T-helper 1 cell (primary cell): ENCODE results near the gene MGMT.

Source experiments
- DNase-seq, 5 donors: peaks; one replicate each; pipeline ENCODE4 v3.0.0-alpha.2; 2012 to 2020

MGMT gene

DNA sequence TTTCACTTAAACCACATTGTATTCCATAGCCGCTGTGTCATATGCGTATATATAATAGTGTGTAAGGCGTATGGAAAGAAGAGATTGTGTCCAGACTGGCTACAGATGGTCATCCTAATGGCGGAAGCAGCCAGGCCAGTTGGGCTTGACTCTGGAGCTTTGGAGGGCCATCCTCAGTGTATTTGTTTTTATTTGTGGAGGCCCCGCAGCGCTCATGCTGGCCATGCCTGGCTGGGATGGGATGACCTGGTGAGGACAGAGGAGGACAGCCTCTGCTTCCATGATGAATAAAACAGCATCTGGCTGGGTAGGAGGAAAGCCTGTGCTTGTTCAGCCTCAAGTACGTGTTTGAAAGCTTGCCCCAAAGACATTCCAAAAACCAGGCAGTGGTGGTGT, 276.7 kb downstream of the MGMT start:
- no peak for DNase-seq

GRCh38 chr10:129744134-129745111, 277.4 kb downstream of the MGMT start:
- no peak for DNase-seq

- DNase-seq = no peak
Measured at GRCh38 chr10:129745186-129745750, 278.2 kb downstream of the MGMT start.

- no peak for DNase-seq
Measured at GRCh38 chr10:129754211-129755050, 287.4 kb downstream of the MGMT start.

GRCh38 chr10:129755158-129755591, 288.1 kb downstream of the MGMT start:
- DNase-seq = no peak

DNA sequence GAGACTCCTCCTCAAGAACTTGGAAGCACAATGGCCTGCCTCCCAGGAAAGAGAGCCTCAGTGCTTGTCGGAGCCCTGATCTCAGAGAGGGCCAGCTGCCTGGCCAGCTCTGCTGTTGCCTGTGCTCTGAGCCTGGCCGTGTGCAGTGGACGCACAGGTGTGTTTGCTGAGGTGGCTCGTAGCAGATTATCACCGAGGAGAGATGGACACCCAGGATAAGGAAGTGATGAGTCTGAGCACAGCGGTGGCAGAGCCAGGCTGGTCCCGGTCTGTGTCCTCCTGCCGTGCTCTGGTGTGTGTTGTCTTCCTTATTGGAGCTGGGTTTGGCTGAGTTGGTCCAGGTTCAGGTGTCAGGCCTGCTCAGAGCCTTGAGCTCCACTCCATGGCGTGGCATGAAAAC, 288.6 kb downstream of the MGMT start:
- no peak for DNase-seq

GRCh38 chr10:129756912-129757901, 290.2 kb downstream of the MGMT start:
- no peak for DNase-seq

DNA sequence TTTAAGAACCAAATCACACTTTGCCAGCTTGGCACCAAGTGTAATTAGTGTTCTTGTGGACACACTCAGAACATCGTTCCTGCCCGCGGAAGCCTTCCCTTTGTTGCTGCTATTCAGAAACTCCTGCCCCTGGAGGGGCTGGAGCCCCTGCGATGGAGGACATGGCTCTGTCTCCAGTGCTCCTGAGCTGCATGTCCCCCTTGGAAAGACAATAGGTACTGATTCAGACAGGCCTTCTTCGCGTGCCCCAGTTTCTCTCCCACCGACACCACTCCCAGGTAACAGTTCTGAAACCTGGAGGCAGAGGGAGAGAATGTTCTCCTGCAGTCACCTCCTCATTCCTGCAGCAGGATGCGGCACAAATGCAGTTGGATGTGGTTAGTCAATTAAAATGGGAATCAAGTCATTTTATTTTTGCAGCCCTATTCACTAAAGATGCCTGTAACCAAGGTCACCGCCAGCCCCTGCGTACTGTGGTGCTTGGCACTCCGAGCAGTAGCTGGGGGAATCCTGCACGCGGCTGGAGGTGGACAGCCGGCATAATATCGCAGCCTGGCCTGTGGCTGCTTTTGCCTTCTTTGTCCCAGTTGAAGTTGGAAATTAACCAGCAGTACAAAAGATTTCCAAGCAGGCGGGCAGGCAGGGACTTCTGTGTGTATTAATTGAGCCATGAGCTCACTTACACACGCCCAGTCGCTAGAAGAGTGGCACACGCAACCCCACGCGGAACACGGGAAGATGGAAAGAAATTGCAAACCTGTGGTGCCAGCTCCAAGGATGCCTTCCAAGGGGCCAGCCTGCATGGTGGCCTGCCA, 291.4 kb downstream of the MGMT start:
- no peak for DNase-seq

GRCh38 chr10:129759214-129760002, 292.4 kb downstream of the MGMT start:
- DNase-seq = no peak

DNA sequence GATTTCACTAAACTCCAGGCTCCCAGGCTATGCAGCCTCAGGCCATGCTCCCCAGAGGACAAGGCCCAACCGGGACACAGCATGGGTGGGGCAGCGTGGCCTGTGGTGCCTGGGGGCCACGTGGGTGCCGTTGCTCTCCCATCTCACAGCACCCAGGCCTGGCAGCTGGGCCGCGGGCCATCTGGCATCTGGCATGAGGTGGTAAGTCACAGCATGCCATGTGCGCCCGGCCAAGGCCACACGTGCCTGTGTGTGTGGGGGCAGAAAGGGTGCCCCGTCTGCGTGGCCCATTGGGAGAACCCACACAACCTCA, 292.9 kb downstream of the MGMT start:
- no peak for DNase-seq

DNA sequence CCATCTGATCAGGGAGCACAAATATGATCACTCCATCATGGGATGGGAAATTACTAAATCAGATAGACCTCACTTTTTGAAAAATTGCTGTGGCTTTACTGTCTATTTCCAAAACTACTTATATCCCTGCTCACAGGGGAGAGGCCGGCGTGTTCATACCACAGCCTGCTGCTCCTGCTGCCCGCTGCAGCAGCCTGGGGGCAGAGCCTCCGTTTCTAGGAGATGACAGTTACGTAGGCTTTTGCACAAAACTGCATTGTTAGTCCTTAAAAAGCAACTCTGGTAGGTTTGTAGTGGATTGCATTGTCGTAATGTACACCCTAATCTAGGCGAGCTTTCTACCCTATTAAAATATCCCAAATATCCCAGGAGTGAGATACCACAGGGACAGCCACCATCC, 293.4 kb downstream of the MGMT start:
- no peak for DNase-seq

DNA sequence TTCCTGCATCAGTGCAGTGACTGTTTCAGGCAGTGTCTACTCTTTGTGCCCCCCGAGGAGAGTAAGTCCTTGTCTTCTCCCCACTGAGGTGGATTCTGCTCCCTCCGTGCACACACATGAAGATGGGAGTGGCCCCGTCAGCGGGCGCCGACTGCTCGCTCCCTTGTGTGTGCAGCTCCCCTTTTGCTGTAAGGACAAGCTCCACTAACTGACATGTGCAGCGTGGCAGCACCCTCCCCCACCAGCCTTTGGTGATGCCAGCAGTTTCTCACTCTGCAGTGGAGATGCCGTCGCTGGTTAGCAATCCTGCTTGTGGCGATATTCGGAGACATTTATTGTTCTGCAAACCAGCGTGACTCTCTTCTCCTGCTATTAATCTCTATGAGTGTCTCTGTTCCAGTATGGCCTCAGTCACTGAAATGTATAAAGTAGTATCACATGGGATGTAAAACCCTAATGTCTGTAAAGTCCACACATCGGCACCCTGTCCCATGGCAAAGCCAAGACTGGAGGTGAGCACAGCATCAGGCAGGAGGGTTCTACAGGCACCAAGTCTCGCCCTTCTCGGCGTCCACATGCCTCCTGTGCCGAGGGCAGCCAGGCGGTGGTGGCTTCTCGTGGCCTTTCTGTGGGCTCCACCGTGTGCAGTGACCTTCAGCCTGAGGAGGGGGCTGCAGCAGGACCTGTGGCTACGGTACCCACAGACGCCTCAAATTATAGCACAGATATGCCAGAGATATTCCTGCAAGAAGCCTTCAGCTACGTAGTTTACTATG, 294.3 kb downstream of the MGMT start:
- DNase-seq = no peak

DNA sequence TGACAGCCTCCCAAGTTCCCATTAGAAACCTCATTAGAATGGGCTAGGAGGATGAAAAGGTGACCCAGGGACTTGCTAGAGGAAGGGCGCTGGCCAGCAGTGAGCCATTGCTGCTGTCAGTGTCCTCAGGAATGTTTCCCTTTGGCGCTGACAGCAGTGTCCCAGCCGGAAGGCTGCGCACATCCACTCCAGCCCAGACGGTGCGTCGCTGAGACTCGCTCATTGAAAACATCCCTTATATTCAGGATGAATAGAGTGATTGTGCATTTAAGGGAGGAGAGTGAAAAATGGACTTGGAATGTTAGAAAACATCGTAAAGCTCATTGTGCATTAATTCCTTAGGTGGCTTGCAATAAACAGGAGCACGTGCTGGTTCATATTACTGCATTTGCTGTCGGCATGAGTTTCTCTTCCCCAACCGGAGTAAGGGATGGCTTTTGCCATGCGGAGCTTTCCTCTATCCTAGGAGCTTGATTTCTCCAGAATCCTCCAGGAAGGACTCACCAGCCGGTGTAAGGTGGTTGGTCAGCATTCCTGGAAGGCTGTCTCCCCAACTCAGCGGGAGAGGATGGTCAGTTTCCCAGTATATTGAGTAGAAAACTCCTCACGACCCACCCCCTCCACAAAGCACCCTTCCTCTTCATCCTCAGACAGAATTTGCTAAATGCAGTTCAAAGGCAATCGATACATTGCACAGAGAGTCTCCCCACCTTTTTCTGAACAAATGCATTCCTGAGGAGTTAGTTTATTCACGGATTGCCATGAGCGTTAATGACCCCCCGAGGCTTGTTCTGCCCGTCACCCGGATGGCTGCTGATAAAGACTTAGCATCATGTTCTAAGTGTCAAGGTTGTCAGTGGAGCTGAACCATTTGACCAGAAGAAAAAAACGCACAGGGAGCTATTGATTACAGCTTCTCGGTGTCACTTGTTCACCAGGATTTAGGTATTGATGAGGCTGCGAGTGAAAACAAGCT, 295.2 kb downstream of the MGMT start:
- DNase-seq = no peak

DNA sequence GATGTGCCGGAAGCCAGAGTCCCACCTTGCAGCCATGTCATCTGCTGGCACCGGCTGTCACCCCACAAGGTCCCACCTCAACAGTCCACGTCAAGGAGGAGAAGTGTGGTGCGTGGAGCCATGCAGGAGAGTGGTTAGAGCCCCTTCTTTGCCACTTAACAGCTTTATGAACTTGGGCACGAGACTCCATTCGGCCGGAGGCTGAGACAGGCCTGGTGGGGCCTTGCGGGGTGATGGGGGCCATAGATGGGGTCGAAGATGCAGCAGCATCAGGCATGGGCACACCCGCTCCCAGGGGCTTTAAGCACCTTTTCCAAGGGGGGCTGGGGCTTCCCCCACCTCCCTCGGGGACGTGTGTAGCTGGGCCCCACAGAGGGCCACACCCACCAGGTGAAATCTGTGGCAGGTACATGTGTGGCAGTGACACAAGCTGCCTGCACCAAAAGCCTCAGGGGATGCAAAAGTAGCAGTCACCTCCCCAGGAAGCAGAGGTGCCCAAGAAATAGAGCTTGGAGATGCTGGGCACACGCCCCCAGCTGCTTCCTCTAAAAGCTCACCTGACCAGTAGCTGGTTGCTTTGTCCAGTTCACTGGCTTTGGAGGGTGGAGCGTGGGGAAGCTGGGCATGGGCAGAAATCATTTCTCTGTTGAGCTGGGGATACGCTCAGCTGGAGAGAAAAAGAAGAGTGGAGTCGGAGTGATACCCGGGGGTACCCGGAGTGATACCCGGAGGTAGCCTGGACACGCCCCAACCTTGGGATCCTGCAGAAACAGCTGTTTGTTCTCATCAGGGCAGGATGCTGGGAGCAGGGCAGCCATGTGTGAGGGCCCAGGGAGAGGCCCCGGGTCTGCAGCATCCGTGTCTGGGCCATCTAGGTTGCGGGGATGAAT, 297.2 kb downstream of the MGMT start:
- no peak for DNase-seq

DNA sequence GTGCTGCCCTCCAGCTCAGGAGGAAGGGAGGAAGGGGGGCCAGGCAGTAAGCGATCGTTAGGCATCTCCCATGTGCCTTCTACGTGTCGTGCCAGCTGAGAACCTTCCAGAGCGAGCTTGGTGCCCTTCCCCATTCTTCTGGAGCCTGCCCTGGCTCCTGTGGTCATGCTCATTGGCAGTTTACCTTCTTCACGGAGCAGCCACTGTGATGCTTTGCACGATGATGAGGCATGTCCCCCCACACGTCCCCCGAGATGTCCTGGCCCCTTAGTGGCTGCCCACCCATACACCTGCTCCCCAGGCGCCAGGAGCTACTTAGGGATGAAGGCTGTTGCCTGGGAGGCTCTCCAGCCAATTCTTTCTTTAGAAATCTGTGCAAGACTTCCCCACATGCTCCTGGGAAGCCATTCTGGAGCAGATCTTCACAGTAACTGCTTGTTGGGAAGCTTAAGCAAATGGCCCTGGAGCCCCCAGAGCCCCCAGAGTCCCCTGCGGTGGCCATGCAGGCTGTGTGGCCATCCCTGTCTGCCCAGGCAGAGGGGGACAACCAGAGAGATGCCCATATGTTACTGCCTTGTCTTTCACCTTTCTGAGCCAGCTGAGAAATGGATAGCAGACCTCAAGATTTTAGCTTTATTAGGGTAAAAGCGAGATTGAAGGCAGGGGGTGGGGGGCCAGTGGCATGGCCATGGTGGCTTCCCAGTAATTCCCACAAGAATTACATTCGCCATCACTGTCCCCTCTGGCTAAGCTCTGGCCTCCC, 298.0 kb downstream of the MGMT start:
- DNase-seq = no peak
